ENCODE measurements around the gene KLF6.

The KLF6 gene

DNA sequence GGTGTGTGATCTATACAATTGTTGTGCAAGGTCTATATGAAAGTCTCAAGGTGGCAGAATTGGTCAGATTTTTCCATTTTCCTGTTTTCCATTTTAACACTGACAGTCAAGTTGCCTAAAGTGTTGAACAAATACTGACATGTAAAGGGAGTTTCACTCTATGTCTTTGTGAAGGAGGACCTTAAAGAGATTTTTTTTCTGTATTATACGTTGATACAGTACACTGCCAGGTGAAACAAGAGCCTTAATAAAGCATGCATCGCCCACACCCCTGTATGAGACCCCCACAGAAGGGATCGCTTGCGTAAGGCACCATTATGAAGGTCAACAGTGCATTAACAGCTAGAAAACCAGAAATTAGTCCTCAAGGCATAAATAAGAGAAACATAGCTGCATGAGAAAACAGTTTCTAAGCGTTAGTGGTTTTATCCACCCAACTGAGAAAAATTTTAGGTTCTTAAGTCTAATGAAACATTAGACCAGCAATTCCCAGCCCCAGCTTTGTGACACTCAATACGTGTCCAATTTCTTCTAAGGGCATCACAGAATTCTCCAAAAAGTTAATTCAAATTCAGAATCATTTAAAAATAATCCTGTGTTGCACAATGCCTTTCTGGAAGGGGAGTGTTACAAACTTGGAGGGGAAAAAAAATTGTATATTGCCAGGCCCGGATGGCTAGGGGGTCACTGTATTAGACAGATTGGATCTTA lies 6.9 kb downstream of the KLF6 start:
- no peaks in the 10 kb centered on the region for H3K27me3 Mint-ChIP-seq
- peak overlapping the region; percentile 77 for H3K4me3 Mint-ChIP-seq
- H3K36me3 Mint-ChIP-seq (ENCODE audit: low read depth) = peaks cover 86% of the 10 kb centered on the region
- H3K4me1 Mint-ChIP-seq (ENCODE audit: low read depth) = peaks cover 82% of the 10 kb centered on the region
- H3K9me3 Mint-ChIP-seq = no peaks in the 10 kb centered on the region
- peak overlapping the region; percentile 91 for H3K27ac Mint-ChIP-seq

DNA sequence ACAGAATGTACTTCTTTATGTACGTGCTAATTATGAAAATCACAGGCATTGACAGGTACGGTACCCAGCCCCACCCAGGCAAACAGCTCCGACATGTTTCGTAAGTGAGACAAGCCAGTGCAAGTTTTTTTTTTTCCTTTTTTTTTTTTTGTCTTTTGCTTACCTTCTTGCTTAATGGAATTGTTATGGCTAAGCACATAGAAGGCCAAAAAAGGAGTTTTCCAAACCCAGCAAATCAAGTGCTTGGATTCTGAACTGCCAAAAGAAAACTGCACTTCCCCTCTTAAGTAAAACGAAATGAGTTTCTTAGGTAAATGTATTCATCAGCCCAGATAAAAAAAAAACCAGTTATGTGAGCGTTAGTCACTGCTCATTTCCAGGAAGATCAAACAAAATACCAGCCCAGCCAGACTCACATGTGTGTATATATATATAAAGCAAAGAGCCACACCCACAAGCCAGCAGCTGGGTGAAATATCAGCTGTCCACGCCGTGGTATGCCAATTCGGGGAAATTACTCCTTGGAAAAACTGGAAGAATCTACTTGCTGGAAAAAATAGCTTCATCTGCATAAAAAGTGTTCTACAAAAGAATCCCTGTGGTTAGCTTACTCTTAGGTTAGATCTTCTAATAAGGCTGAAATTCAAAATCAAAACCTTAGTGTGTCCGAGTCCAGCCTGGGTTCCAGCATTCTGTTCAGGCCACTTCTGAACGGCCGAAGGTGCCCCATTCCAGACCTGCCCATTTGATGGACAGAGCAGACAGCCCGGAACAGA lies 8.0 kb downstream of the KLF6 start:
- peaks cover 74% of the 10 kb centered on the region for H3K36me3 Mint-ChIP-seq (ENCODE audit: low read depth)
- H3K4me3 Mint-ChIP-seq = peak overlapping the region; percentile 36

DNA sequence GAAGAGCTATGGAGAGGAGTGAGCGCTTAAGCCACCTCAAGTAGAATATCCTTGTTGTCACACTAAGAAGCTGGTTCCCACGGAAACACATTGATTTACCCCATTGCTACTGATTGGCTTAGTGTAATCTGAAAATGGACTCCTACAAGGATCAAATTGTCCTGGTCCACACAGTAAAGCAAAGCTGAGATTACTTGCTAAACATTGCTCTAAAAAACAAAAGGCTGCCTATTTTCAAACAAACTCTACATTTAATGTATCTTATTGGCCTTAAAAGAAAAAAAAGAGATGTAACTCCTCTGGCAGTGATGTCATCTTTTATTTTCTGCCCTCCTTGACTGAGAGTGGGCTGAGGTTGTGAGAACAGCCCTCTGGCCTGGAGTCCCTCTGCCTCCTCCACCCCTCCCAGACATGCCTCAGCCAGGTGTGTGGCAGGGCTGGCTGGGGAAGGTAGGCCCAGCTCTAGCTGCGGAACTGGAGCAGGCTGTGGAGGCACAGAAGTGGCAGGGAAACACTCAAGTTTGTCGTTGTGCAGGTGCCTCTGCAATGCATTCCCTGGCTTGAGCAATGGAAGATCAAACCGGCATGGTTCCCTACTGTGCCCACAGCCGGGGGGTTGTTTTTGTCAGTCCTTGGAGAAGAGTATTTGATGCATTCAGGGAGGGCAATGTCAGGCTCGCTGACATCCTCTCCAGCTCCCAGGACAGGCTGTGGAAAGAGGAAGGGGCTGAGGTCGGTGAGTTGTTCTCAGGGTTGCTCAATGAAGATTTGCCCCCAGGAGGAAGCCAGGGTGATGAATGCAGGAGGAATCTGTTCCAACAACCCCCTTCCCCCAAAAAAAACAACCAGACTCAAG lies 9.1 kb downstream of the KLF6 start:
- Mint-ChIP-seq H3K9me3 (no peaks in the 10 kb centered on the region), H3K4me3 (peak overlapping the region; percentile 55), H3K27me3 (no peaks in the 10 kb centered on the region), H3K4me1 (ENCODE audit: low read depth) (peaks cover 62% of the 10 kb centered on the region), H3K36me3 (ENCODE audit: low read depth) (peaks cover 64% of the 10 kb centered on the region), H3K27ac (peak overlapping the region; percentile 63)

More for the DNA sequence above, 8.0 kb downstream of the KLF6 start:
- Mint-ChIP-seq H3K27ac (peak overlapping the region; percentile 83), H3K4me1 (ENCODE audit: low read depth) (peaks cover 73% of the 10 kb centered on the region), H3K27me3 (no peaks in the 10 kb centered on the region), H3K9me3 (no peaks in the 10 kb centered on the region)

DNA sequence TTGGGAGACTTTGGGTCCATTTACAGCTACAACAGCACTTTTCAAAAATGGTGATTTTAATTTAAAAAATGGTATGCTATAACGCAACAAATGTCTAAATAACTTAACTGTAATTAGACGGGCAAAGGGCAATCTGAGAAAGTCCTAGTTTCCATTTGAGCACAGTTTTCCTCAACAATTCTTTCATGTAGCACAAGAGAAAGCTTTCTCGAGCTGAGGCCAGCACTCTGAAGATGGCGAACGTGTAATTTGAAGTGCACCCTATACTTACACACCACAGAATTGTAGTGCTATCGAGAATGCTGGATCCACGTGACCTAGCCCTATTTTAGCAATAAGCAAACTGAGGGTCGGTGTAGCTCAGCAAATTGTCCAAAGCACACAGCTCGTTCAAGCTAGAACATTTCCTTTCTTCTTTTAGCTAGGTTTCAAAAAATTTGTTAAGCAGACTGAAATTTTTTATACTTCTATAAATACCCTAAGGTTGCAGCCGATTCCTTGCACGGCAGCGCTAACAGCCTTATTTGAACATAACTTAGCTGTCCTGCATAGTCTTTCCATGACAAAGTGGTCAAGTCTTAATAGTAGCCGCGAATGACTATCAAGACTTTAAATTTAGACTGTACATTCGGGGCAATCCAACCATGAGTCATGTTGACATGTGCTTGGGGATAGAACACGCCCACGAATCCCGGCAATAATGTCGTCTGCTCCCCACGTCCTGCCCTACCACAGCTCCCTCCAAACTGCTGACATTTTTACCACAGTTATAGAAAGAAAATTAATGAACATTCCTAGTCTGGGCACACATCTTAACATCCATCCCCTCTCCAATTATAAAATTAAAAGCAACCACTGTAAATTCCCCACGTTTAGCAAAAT lies 10.0 kb downstream of the KLF6 start:
- no peaks in the 10 kb centered on the region for H3K27me3 Mint-ChIP-seq
- H3K27ac Mint-ChIP-seq = peak overlapping the region; percentile 63
- no peaks in the 10 kb centered on the region for H3K9me3 Mint-ChIP-seq
- peak overlapping the region; percentile 6 for H3K4me3 Mint-ChIP-seq
- peaks cover 55% of the 10 kb centered on the region for H3K36me3 Mint-ChIP-seq (ENCODE audit: low read depth)
- peaks cover 54% of the 10 kb centered on the region for H3K4me1 Mint-ChIP-seq (ENCODE audit: low read depth)

GRCh38 chr10:3774018-3774813 lies 10.8 kb downstream of the KLF6 start:
- Mint-ChIP-seq H3K4me3 (no peak overlapping the region), H3K27ac (no peak overlapping the region), H3K4me1 (ENCODE audit: low read depth) (peaks cover 45% of the 10 kb centered on the region), H3K27me3 (no peaks in the 10 kb centered on the region), H3K9me3 (no peaks in the 10 kb centered on the region), H3K36me3 (ENCODE audit: low read depth) (peaks cover 47% of the 10 kb centered on the region)

DNA sequence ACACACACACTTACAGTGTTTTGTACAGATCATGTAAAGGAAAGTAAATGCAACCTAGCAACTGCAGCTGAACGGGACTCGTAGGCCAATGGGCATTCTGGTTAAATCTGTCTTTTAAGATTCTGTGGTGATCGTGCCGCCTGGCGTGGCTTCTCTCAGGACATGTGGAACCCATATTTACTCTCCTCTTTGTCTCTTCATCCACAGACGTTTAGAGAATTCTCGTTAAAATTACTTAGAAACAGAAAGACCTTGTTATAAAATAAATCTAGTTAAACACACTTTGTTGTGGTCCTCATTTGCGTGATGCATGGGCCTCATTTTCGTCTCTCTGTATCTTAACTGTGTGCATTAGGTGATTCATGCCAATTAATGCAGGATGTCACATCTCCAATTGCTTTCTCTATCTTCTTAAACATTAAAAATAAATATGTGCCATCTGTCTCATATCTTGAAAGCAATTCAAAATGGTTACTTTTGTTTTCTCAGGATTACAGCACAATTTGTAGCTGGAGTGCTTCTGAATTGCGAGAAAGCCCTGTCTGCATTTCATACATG lies 11.5 kb downstream of the KLF6 start:
- Mint-ChIP-seq H3K36me3 (ENCODE audit: low read depth) (peaks cover 40% of the 10 kb centered on the region), H3K4me1 (ENCODE audit: low read depth) (peaks cover 39% of the 10 kb centered on the region), H3K27me3 (no peaks in the 10 kb centered on the region), H3K4me3 (no peak overlapping the region), H3K9me3 (no peaks in the 10 kb centered on the region), H3K27ac (no peak overlapping the region)

GRCh38 chr10:3772361-3773171 lies 12.4 kb downstream of the KLF6 start:
- Mint-ChIP-seq H3K4me3 (no peak overlapping the region), H3K4me1 (ENCODE audit: low read depth) (peaks cover 29% of the 10 kb centered on the region), H3K9me3 (no peaks in the 10 kb centered on the region), H3K36me3 (ENCODE audit: low read depth) (peaks cover 30% of the 10 kb centered on the region), H3K27me3 (no peaks in the 10 kb centered on the region), H3K27ac (no peak overlapping the region)

DNA sequence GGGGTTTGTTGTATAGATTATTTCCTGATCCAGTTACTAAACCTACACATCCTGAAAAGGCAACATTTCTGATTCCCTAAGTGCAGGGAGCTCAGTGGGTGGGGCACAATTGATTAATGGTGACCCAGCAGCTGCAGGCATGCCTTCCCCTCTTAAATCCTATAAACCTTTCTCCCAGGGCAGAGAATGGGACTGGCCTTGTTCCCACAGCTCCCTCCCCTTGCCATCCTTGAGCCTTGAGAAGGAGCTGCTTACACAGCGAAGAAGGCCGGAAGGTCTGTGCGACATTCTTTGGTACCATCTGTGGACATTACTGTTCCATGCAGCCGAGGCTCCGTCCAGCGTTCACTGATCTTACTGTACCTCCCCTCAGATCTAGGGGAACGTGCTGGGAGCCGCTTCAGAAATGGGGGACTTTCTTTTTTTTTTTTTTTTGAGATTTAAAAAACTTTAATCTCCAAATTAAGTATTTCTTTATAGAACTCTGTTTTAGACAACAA lies 14.3 kb downstream of the KLF6 start:
- Mint-ChIP-seq H3K4me1 (ENCODE audit: low read depth) (peaks cover 25% of the 10 kb centered on the region), H3K4me3 (no peak overlapping the region), H3K27me3 (no peaks in the 10 kb centered on the region), H3K27ac (no peak overlapping the region), H3K9me3 (no peaks in the 10 kb centered on the region), H3K36me3 (ENCODE audit: low read depth) (peaks cover 12% of the 10 kb centered on the region)

- Mint-ChIP-seq H3K27ac (no peak overlapping the region), H3K9me3 (no peaks in the 10 kb centered on the region), H3K36me3 (ENCODE audit: low read depth) (peaks cover 4% of the 10 kb centered on the region), H3K4me3 (no peak overlapping the region), H3K4me1 (ENCODE audit: low read depth) (peaks cover 28% of the 10 kb centered on the region), H3K27me3 (no peaks in the 10 kb centered on the region)
These were observed 15.5 kb downstream of the KLF6 start for GRCh38 chr10:3769556-3769955.

- Mint-ChIP-seq H3K4me1 (ENCODE audit: low read depth) (peaks cover 57% of the 10 kb centered on the region), H3K27me3 (peaks cover 4% of the 10 kb centered on the region), H3K27ac (peak overlapping the region; percentile 14), H3K9me3 (no peaks in the 10 kb centered on the region), H3K36me3 (ENCODE audit: low read depth) (no peaks in the 10 kb centered on the region), H3K4me3 (no peak overlapping the region)
These were observed 18.8 kb downstream of the KLF6 start for GRCh38 chr10:3766046-3766756.

DNA sequence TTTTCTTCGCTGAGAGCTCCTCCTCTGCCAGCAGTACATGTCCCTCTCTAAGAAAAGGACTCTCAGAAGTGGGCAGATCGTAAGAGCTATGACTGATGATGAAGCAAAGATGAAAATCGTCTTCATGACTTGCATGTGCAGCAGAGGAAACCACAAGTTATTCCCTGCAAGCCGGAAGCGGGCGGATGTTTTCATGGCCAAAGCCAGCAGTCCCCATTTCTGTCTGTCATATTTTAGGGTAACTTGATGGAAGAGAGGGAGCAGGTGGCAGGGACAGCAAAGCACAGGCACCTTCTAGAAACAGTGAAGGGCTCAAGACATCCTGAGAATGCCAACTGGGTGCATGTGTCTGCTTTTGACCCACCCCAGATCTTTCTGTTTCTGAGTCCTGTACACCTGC lies 19.9 kb downstream of the KLF6 start:
- Mint-ChIP-seq H3K4me3 (peak overlapping the region; percentile 33), H3K9me3 (peaks cover 4% of the 10 kb centered on the region), H3K27ac (peak overlapping the region; percentile 67), H3K4me1 (ENCODE audit: low read depth) (peaks cover 68% of the 10 kb centered on the region), H3K36me3 (ENCODE audit: low read depth) (peaks cover 4% of the 10 kb centered on the region), H3K27me3 (peaks cover 4% of the 10 kb centered on the region)

DNA sequence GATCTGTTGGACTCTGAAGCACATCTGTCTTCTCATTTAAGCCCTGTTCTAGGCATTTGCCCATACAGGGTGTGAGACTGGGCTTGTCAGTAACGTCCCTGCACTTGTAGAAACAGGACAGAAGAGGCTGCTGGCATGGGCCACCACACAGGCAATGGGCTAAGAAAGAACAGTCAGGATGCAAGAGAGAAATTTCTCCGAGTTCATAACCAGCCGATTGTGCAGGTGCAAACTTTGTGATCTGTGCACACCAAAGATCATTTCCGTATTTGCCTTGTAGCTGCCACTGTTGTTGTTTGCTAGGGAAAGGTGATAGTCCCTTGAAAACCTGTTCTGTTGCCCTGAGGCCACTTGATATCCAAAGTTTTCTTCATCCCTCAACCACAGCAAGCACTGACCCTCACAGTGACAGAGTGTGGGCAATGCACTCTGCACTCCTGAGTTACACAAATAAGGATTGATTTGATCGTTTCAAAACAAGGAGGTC lies 20.3 kb downstream of the KLF6 start:
- peaks cover 4% of the 10 kb centered on the region for H3K9me3 Mint-ChIP-seq
- H3K4me3 Mint-ChIP-seq = peak overlapping the region; percentile 33
- peak overlapping the region; percentile 67 for H3K27ac Mint-ChIP-seq
- H3K27me3 Mint-ChIP-seq = peaks cover 4% of the 10 kb centered on the region
- H3K36me3 Mint-ChIP-seq (ENCODE audit: low read depth) = peaks cover 4% of the 10 kb centered on the region
- peaks cover 72% of the 10 kb centered on the region for H3K4me1 Mint-ChIP-seq (ENCODE audit: low read depth)
